Activated naive CD4-positive, alpha-beta T cell treated with anti-CD3 and anti-CD28 coated beads, Interleukin-2, amount 50 U/mL, for 16 hours (primary cell): ENCODE measurements around the gene MED16.
"Not testable (repeated sequence)": the region's sequence is repeated elsewhere in the genome, so short reads cannot be mapped to it uniquely, and the experiment has no call there.

Experiments used
- DNase-seq: peaks from one replicate; pipeline ENCODE4 v3.0.0-alpha.2; 2020

The MED16 gene

GRCh38 chr19:888581-889385 is 4.2 kb downstream of the MED16 start:
- no peak for DNase-seq

- no peak for DNase-seq
Measured at GRCh38 chr19:887599-887998, 5.4 kb downstream of the MED16 start.

- no peak for DNase-seq
Measured at GRCh38 chr19:887072-887471, 5.9 kb downstream of the MED16 start.

- DNase-seq: no peak
Measured at GRCh38 chr19:885536-886224, 7.3 kb downstream of the MED16 start.

GRCh38 chr19:884420-885211 is 8.4 kb downstream of the MED16 start:
- no peak for DNase-seq

GRCh38 chr19:883661-884211 is 9.3 kb downstream of the MED16 start:
- DNase-seq: no peak

- no peak for DNase-seq
Measured at GRCh38 chr19:882871-883497, 10.0 kb downstream of the MED16 start.

- no peak for DNase-seq
Measured at GRCh38 chr19:881385-882071, 11.5 kb downstream of the MED16 start.

- DNase-seq: no peak
Measured at GRCh38 chr19:879711-880438, 13.1 kb downstream of the MED16 start.

GRCh38 chr19:878751-879561 is 14.0 kb downstream of the MED16 start:
- not testable (repeated sequence) for DNase-seq

GRCh38 chr19:877992-878660 is 14.9 kb downstream of the MED16 start:
- not testable (repeated sequence) for DNase-seq

- DNase-seq: no peak
Measured at GRCh38 chr19:876780-877314, 16.1 kb downstream of the MED16 start.

GRCh38 chr19:876089-876488 is 16.9 kb downstream of the MED16 start:
- DNase-seq: no peak

GRCh38 chr19:875265-875879 is 17.6 kb downstream of the MED16 start:
- no peak for DNase-seq

GRCh38 chr19:873561-874041 is 19.4 kb downstream of the MED16 start:
- no peak for DNase-seq

- DNase-seq: peak; percentile 61
Measured at GRCh38 chr19:873084-873483, 19.9 kb downstream of the MED16 start.

- peak; percentile 77 for DNase-seq
Measured at GRCh38 chr19:872266-872951, 20.6 kb downstream of the MED16 start.
